Ishikawa (cell line): ENCODE results near the gene RNF10.

Source experiments
- CEBPB ChIP-seq: IDR thresholded peaks from 2 replicates; pipeline ENCODE4 v1.6.1; 2012
- EP300 ChIP-seq: IDR thresholded peaks from 2 replicates; pipeline ENCODE4 v1.6.1; 2012; ENCODE audit warnings: borderline replicate concordance
- FOXM1 ChIP-seq: IDR thresholded peaks from 2 replicates; pipeline ENCODE4 v1.6.1; 2012; ENCODE audit warnings: low read depth, borderline replicate concordance
- NFIC ChIP-seq: IDR thresholded peaks from 2 replicates; pipeline ENCODE4 v1.6.1; 2012
- RAD21 ChIP-seq: IDR thresholded peaks from 2 replicates; pipeline ENCODE4 v1.6.1; 2012; ENCODE audit warnings: low read depth
- TEAD4 ChIP-seq: IDR thresholded peaks from 2 replicates; pipeline ENCODE4 v1.6.1; 2012
- ZBTB7A ChIP-seq: IDR thresholded peaks from 2 replicates; pipeline ENCODE4 v1.6.1; 2012; ENCODE audit warnings: low read depth
- TF ChIP-seq, protein P1 (sequence below): IDR thresholded peaks from 2 replicates; pipeline ENCODE4 v1.6.1; 2012
- TF ChIP-seq, protein P2 (sequence below): IDR thresholded peaks from 2 replicates; pipeline ENCODE4 v1.6.1; 2012; ENCODE audit warnings: low read depth, mild to moderate bottlenecking

GRCh38 chr12:120597861-120598260 is 63.7 kb downstream of the RNF10 start:
- TF ChIP-seq, protein P1, sequence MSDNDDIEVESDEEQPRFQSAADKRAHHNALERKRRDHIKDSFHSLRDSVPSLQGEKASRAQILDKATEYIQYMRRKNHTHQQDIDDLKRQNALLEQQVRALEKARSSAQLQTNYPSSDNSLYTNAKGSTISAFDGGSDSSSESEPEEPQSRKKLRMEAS, result no peak
- TF ChIP-seq, protein P2, sequence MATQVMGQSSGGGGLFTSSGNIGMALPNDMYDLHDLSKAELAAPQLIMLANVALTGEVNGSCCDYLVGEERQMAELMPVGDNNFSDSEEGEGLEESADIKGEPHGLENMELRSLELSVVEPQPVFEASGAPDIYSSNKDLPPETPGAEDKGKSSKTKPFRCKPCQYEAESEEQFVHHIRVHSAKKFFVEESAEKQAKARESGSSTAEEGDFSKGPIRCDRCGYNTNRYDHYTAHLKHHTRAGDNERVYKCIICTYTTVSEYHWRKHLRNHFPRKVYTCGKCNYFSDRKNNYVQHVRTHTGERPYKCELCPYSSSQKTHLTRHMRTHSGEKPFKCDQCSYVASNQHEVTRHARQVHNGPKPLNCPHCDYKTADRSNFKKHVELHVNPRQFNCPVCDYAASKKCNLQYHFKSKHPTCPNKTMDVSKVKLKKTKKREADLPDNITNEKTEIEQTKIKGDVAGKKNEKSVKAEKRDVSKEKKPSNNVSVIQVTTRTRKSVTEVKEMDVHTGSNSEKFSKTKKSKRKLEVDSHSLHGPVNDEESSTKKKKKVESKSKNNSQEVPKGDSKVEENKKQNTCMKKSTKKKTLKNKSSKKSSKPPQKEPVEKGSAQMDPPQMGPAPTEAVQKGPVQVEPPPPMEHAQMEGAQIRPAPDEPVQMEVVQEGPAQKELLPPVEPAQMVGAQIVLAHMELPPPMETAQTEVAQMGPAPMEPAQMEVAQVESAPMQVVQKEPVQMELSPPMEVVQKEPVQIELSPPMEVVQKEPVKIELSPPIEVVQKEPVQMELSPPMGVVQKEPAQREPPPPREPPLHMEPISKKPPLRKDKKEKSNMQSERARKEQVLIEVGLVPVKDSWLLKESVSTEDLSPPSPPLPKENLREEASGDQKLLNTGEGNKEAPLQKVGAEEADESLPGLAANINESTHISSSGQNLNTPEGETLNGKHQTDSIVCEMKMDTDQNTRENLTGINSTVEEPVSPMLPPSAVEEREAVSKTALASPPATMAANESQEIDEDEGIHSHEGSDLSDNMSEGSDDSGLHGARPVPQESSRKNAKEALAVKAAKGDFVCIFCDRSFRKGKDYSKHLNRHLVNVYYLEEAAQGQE, result no peak
- TF ChIP-seq FOXM1, result no peak
- TF ChIP-seq TEAD4, result no peak
- TF ChIP-seq EP300, result no peak
- no peak for TF ChIP-seq ZBTB7A
- TF ChIP-seq NFIC, result no peak
- no peak for TF ChIP-seq CEBPB
- no peak for TF ChIP-seq RAD21
